ENCODE results near the gene TAX1BP1.

- TF ChIP-seq POLR2AphosphoS5 (IDR thresholded peaks at IDR 0.05; ENCODE audit: low read depth, low read length) (no peak), POLR2A (IDR thresholded peaks at IDR 0.05; ENCODE audit: low read depth, low read length) (no peak)
These were observed 34.9 kb downstream of the TAX1BP1 start for GRCh38 chr7:27774717-27775328.

Measured in GM12892 (cell line).